ENCODE measurements around the gene PADI3.

Gene PADI3

GRCh38 chr1:17248781-17249180, at the start of gene PADI3:
TSS of gene PADI3 (plus strand) at chr1:17249098. CDS start at chr1:17249138, 40 bp downstream.
- in situ Hi-C loops (cut with MboI; ENCODE audit: low sequenced_read_pairs) = no loop called here

GRCh38 chr1:17199267-17200044, 49.4 kb upstream of the PADI3 start:
- in situ Hi-C loops (cut with MboI; ENCODE audit: low sequenced_read_pairs) = no loop called here

- in situ Hi-C loops (cut with MboI; ENCODE audit: low sequenced_read_pairs) = no loop called here
Measured at GRCh38 chr1:17200246-17200645, 48.7 kb upstream of the PADI3 start.

- in situ Hi-C loops (cut with MboI; ENCODE audit: low sequenced_read_pairs) = no loop called here
Measured at GRCh38 chr1:17200756-17201155, 48.1 kb upstream of the PADI3 start.

- in situ Hi-C loops (cut with MboI; ENCODE audit: low sequenced_read_pairs) = no loop called here
Measured at GRCh38 chr1:17201201-17202021, 47.5 kb upstream of the PADI3 start.

- in situ Hi-C loops (cut with MboI; ENCODE audit: low sequenced_read_pairs) = no loop called here
Measured at GRCh38 chr1:17204546-17205440, 44.1 kb upstream of the PADI3 start, which contains the start of gene PADI1. TSS of gene PADI1 (plus strand) at chr1:17205128. CDS start at chr1:17205218, 90 bp downstream.

GRCh38 chr1:17205652-17206051, 43.2 kb upstream of the PADI3 start:
- in situ Hi-C loops (cut with MboI; ENCODE audit: low sequenced_read_pairs) = no loop called here

GRCh38 chr1:17206196-17206595, 42.7 kb upstream of the PADI3 start:
- in situ Hi-C loops (cut with MboI; ENCODE audit: low sequenced_read_pairs) = no loop called here

GRCh38 chr1:17207046-17207445, 41.9 kb upstream of the PADI3 start:
- in situ Hi-C loops (cut with MboI; ENCODE audit: low sequenced_read_pairs) = no loop called here

- in situ Hi-C loops (cut with MboI; ENCODE audit: low sequenced_read_pairs) = no loop called here
Measured at GRCh38 chr1:17207540-17207939, 41.4 kb upstream of the PADI3 start.

- in situ Hi-C loops (cut with MboI; ENCODE audit: low sequenced_read_pairs) = no loop called here
Measured at GRCh38 chr1:17207966-17208418, 40.9 kb upstream of the PADI3 start.

- in situ Hi-C loops (cut with MboI; ENCODE audit: low sequenced_read_pairs) = no loop called here
Measured at GRCh38 chr1:17208546-17208945, 40.4 kb upstream of the PADI3 start.

- in situ Hi-C loops (cut with MboI; ENCODE audit: low sequenced_read_pairs) = no loop called here
Measured at GRCh38 chr1:17209430-17209829, 39.5 kb upstream of the PADI3 start.

GRCh38 chr1:17210176-17210575, 38.7 kb upstream of the PADI3 start:
- in situ Hi-C loops (cut with MboI; ENCODE audit: low sequenced_read_pairs) = no loop called here

- in situ Hi-C loops (cut with MboI; ENCODE audit: low sequenced_read_pairs) = no loop called here
Measured at GRCh38 chr1:17211377-17211776, 37.5 kb upstream of the PADI3 start.

GRCh38 chr1:17212009-17212408, 36.9 kb upstream of the PADI3 start:
- in situ Hi-C loops (cut with MboI; ENCODE audit: low sequenced_read_pairs) = no loop called here

GRCh38 chr1:17212487-17213121, 36.3 kb upstream of the PADI3 start:
- in situ Hi-C loops (cut with MboI; ENCODE audit: low sequenced_read_pairs) = no loop called here

GRCh38 chr1:17213148-17213781, 35.6 kb upstream of the PADI3 start:
- in situ Hi-C loops (cut with MboI; ENCODE audit: low sequenced_read_pairs) = no loop called here

- in situ Hi-C loops (cut with MboI; ENCODE audit: low sequenced_read_pairs) = no loop called here
Measured at GRCh38 chr1:17213782-17214148, 35.1 kb upstream of the PADI3 start.
